Gastroesophageal sphincter (tissue), 3 donors: ENCODE data around the gene FIGNL1.

ENCODE experiments used
- EP300 ChIP-seq: sonication (generic); formaldehyde crosslinking; IDR thresholded peaks from one replicate; pipeline ENCODE4 v1.6.1; 2017; ENCODE audit warnings: antibody characterized with exemption, mild to moderate bottlenecking
- TF ChIP-seq, protein P1 (sequence below), 4 experiments: fragments of 200-600 bp in 2 of 4; fragments of 450-650 bp in 2 of 4; sonication (generic) in 1 of 4; IDR thresholded peaks; one replicate each; pipeline ENCODE4 v1.5.1; 2017 to 2019; ENCODE audit warnings: antibody characterized with exemption in 4 of 4, mild to moderate bottlenecking in 2 of 4, moderate library complexity in 2 of 4

DNA sequence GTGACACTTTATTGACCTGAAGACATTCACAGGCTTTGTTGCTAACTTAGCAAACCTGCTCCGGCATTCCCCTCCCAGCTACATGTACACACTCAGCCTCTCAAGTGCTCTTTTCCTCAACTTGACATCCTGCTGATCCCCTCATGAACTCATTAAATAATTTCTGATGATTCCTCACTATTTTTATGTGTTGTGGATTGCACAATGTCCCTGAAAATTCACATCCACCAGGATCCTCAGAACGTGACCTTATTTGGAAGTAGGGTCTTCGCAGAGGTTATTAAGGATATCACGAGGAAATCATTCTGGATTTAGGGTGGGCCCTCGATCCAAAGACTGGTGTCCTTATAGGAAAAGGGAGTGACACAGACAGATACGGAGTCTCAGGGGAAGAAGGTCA, 27.3 kb downstream of the FIGNL1 start:
- TF ChIP-seq, protein P1, sequence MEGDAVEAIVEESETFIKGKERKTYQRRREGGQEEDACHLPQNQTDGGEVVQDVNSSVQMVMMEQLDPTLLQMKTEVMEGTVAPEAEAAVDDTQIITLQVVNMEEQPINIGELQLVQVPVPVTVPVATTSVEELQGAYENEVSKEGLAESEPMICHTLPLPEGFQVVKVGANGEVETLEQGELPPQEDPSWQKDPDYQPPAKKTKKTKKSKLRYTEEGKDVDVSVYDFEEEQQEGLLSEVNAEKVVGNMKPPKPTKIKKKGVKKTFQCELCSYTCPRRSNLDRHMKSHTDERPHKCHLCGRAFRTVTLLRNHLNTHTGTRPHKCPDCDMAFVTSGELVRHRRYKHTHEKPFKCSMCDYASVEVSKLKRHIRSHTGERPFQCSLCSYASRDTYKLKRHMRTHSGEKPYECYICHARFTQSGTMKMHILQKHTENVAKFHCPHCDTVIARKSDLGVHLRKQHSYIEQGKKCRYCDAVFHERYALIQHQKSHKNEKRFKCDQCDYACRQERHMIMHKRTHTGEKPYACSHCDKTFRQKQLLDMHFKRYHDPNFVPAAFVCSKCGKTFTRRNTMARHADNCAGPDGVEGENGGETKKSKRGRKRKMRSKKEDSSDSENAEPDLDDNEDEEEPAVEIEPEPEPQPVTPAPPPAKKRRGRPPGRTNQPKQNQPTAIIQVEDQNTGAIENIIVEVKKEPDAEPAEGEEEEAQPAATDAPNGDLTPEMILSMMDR (IDR thresholded peaks at IDR 0.05): no peak
- TF ChIP-seq EP300: no peak
